K562 (cell line): ENCODE data around the gene AP1AR. TPM values are rescaled to one million over a fixed set of nuclear protein-coding genes. Genes with fewer than 3 reads are reported as not detected.

Experiments
- ATAC-seq: fragments of 200-7000 bp; cut with Tn5 transposase; 3 replicates; pipeline ENCODE4 v1.9.1; 2020; ENCODE audit warnings: moderate library complexity
- BruUV-seq: library from RNA; stranded (reverse); fragments of 400-500 nt; replicated peaks from 2 replicates; lab custom pipeline; 2021; lab: Mats Ljungman, UMichigan
- CTCF ChIA-PET: fragments of 300-600 bp; formaldehyde crosslinking; extraction: SDS; loops from one replicate; lab custom pipeline; 2021; ENCODE audit warnings: low intra/inter-chr PET ratio; lab: Yijun Ruan, JAX
- POLR2A ChIA-PET: fragments of 300-600, 350-650 bp; sonication (Branson Sonifier 250); formaldehyde crosslinking; extraction: SDS; loops from one replicate; lab custom pipeline; 2021; ENCODE audit warnings: antibody characterized with exemption, inconsistent platforms; lab: Yijun Ruan, JAX
- DNase-seq, 4 experiments: peaks; one replicate each; pipeline versions ENCODE4 v3.0.0 to v3.0.0-alpha.2; 2011 to 2018; ENCODE audit warnings: low spot score in 3 of 4, mixed read lengths in 3 of 4; ENCODE audit errors: extremely low read depth in 1 of 4
- FAIRE-seq: peaks from 2 replicates; lab custom pipeline; 2011; peaks lifted over from hg19 to GRCh38; lab: Jason Lieb, UNC
- H2AFZ ChIP-seq: 2 replicates; pipeline ENCODE4 v1.6.0; 2011; ENCODE audit warnings: low read depth, low read length, control low read depth, inconsistent platforms
- H3K27ac ChIP-seq: fragments of 200-600 bp; 3 replicates; pipeline ENCODE4 v1.8.0; 2011; ENCODE audit warnings: low read depth, mild to moderate bottlenecking, control low read depth, inconsistent platforms, low read length, moderate library complexity, mixed read lengths; ENCODE audit errors: extremely low read depth
- H3K27me3 ChIP-seq, 2 experiments: fragments of 300-600 bp in 1 of 2; 2 replicates in 1 of 2; 3 replicates in 1 of 2; pipeline versions ENCODE4 v1.6.0 to v1.8.0; 2011; ENCODE audit warnings: inconsistent platforms in 2 of 2, low read length in 2 of 2, mild to moderate bottlenecking in 1 of 2, mixed read lengths in 1 of 2, moderate library complexity in 1 of 2; ENCODE audit not compliant: control insufficient read depth in 2 of 2, insufficient read depth in 2 of 2
- H3K36me3 ChIP-seq: fragments of 300-600 bp; 3 replicates; pipeline ENCODE4 v1.8.0; 2011; ENCODE audit warnings: mild to moderate bottlenecking, low read length, inconsistent platforms; ENCODE audit not compliant: control insufficient read depth, insufficient read depth
- H3K4me1 ChIP-seq, 2 experiments: fragments of 200-600 bp in 1 of 2; replicated peaks in 1 of 2; 2 replicates in 1 of 2; 3 replicates in 1 of 2; pipeline versions ENCODE4 v1.5.1 to v1.8.0; 2011; ENCODE audit warnings: inconsistent platforms in 2 of 2, low read length in 2 of 2, mild to moderate bottlenecking in 1 of 2, mixed read lengths in 1 of 2, moderate library complexity in 1 of 2; ENCODE audit not compliant: control insufficient read depth in 2 of 2, insufficient read depth in 2 of 2
- H3K4me2 ChIP-seq: 2 replicates; pipeline ENCODE4 v1.6.1; 2011; ENCODE audit warnings: low read length, control low read depth, inconsistent platforms, mixed read lengths; ENCODE audit not compliant: insufficient read depth
- H3K4me3 ChIP-seq: fragments of 200-600 bp; sonication (generic), shearing (Covaris generic); 2 replicates; pipeline ENCODE4 v1.5.1; 2016; ENCODE audit warnings: control low read depth, inconsistent platforms
- H3K79me2 ChIP-seq: fragments of 200-600 bp; 3 replicates; pipeline ENCODE4 v1.8.0; 2011; ENCODE audit warnings: low read length, inconsistent platforms; ENCODE audit not compliant: control insufficient read depth, insufficient read depth
- H3K9ac ChIP-seq, 2 experiments: 2 replicates each; pipeline versions ENCODE4 v1.6.0 to v1.6.1; 2011; ENCODE audit warnings: low read depth in 2 of 2, low read length in 2 of 2, control low read depth in 1 of 2, inconsistent platforms in 1 of 2, mild to moderate bottlenecking in 1 of 2, mixed read lengths in 1 of 2; ENCODE audit not compliant: insufficient read depth in 1 of 2
- H3K9me1 ChIP-seq: one replicate; pipeline ENCODE4 v1.6.0; 2011; ENCODE audit warnings: inconsistent platforms, mild to moderate bottlenecking, low read length, moderate library complexity; ENCODE audit not compliant: control insufficient read depth, insufficient read depth
- H3K9me3 ChIP-seq: replicated peaks from 2 replicates; pipeline ENCODE4 v1.5.1; 2011; ENCODE audit warnings: low read depth, low read length, inconsistent platforms; ENCODE audit not compliant: control insufficient read depth, insufficient read depth
- H4K20me1 ChIP-seq: replicated peaks from 2 replicates; pipeline ENCODE4 v1.6.1; 2011; ENCODE audit warnings: low read length, inconsistent platforms, mixed read lengths; ENCODE audit not compliant: control insufficient read depth, insufficient read depth
- ASH1L ChIP-seq: fragments of 450-650 bp; IDR thresholded peaks from 2 replicates; pipeline ENCODE4 v1.6.1; 2018; ENCODE audit warnings: borderline replicate concordance, mild to moderate bottlenecking, low read depth; ENCODE audit not compliant: partially characterized antibody
- ESRRB ChIP-seq: fragments of 250-450 bp; sonication (Bioruptor Pico); IDR thresholded peaks from 2 replicates; pipeline ENCODE4 v1.5.0; 2020; ENCODE audit warnings: mild to moderate bottlenecking, moderate library complexity, borderline replicate concordance
- HDAC8 ChIP-seq: fragments of 450-650 bp; IDR thresholded peaks from 2 replicates; pipeline ENCODE4 v1.6.1; 2016; ENCODE audit warnings: mild to moderate bottlenecking, missing genetic modification characterization, moderate library complexity, missing compliant biosample characterization
- MECOM ChIP-seq: fragments of 250-450 bp; sonication (Bioruptor Pico); IDR thresholded peaks from 2 replicates; pipeline ENCODE4 v1.8.0; 2022; ENCODE audit warnings: inconsistent platforms
- MEF2D ChIP-seq: conservative IDR thresholded peaks from 2 replicates; pipeline ENCODE4 v1.6.1; 2016; ENCODE audit warnings: low read depth, missing genetic modification characterization, missing compliant biosample characterization
- NONO ChIP-seq, 2 experiments: fragments of 200-400 bp in 1 of 2; fragments of 450-650 bp in 1 of 2; formaldehyde crosslinking in 1 of 2; IDR thresholded peaks; 2 replicates each; pipeline ENCODE4 v1.6.1; 2017; ENCODE audit warnings: low read depth in 2 of 2, mild to moderate bottlenecking in 2 of 2, moderate library complexity in 2 of 2, low read length in 1 of 2
- PTRF ChIP-seq: fragments of 450-650 bp; IDR thresholded peaks from 2 replicates; pipeline ENCODE4 v1.6.1; 2016; ENCODE audit warnings: mild to moderate bottlenecking, missing genetic modification characterization, missing compliant biosample characterization
- ZKSCAN3 ChIP-seq: fragments of 250-450 bp; sonication (Bioruptor Pico); IDR thresholded peaks from 2 replicates; pipeline ENCODE4 v1.4.0; 2020
- ZNF3 ChIP-seq: fragments of 250-450 bp; sonication (Bioruptor Pico); IDR thresholded peaks from 2 replicates; pipeline ENCODE4 v1.5.0; 2021; ENCODE audit warnings: mild to moderate bottlenecking, moderate library complexity
- WGBS: fragments of 100-300 bp; shearing (Covaris generic); methylation state at CpG from one replicate; pipeline ENCODE4 v1.1.6; 2016; ENCODE audit warnings: low coverage, mixed read lengths; ENCODE audit not compliant: insufficient coverage; ENCODE audit errors: missing lambda C conversion rate; 5-methylcytosine and 5-hydroxymethylcytosine counted together
- in situ Hi-C: fragments of 300-500 bp; cut with MboI; formaldehyde crosslinking; loops from 4 replicates; pipeline ENCODE4 v1.15.0; 2018; ENCODE audit warnings: inconsistent platforms, mixed read lengths
- intact Hi-C: fragments of 100-400 bp; cut with micrococcal nuclease; formaldehyde crosslinking; loops from 2 replicates; pipeline ENCODE4 v1.14.2; 2022
- polyA plus RNA-seq, 8 experiments: library from polyadenylated mRNA; depleted of rRNA in 4 of 8; stranded (reverse) in 5 of 8; unstranded in 3 of 8; fragments of >200 nt; fragmentation: Nextera tagmentation in 2 of 8; fragmentation: Illumina TruSeq in 1 of 8; extraction: Ambion mirVana in 2 of 8; extraction: Trizol in 1 of 8; gene quantifications; 2 replicates each; pipeline versions ENCODE4 v1.2.1 to v1.2.3, GENCODE V29; 2011 to 2014; ENCODE audit warnings: inconsistent platforms in 1 of 8, missing spikeins in 1 of 8
- total RNA-seq, 7 experiments: library from RNA; depleted of rRNA in 6 of 7; stranded (reverse); fragments of >200 nt in 6 of 7; fragmentation: Illumina TruSeq in 2 of 7; extraction: Trizol in 2 of 7; gene quantifications; 2 replicates each; pipeline versions ENCODE4 v1.2.1 to v1.2.3, GENCODE V29; 2011 to 2021; ENCODE audit warnings: low replicate concordance in 1 of 7
- TF ChIP-seq, protein P1 (sequence below): fragments of 250-450 bp; sonication (Bioruptor Pico); IDR thresholded peaks from 2 replicates; pipeline ENCODE4 v1.5.0; 2021; ENCODE audit warnings: mild to moderate bottlenecking, borderline replicate concordance
- TF ChIP-seq, protein P2 (sequence below): fragments of 250-450 bp; sonication (Bioruptor Pico); IDR thresholded peaks from 2 replicates; pipeline ENCODE4 v1.5.0; 2020; ENCODE audit warnings: mild to moderate bottlenecking
- TF ChIP-seq, protein P3 (sequence below): fragments of 450-650 bp; IDR thresholded peaks from 2 replicates; pipeline ENCODE4 v1.6.1; 2017; ENCODE audit warnings: antibody characterized with exemption, mild to moderate bottlenecking

The AP1AR gene
- total and polyA plus RNA-seq, 9 of the 15 experiments (the other 6 are each of a cell fraction or from before 2014, with no cell fraction given) = 2.6 to 20.7 (median 12.2) TPM

DNA sequence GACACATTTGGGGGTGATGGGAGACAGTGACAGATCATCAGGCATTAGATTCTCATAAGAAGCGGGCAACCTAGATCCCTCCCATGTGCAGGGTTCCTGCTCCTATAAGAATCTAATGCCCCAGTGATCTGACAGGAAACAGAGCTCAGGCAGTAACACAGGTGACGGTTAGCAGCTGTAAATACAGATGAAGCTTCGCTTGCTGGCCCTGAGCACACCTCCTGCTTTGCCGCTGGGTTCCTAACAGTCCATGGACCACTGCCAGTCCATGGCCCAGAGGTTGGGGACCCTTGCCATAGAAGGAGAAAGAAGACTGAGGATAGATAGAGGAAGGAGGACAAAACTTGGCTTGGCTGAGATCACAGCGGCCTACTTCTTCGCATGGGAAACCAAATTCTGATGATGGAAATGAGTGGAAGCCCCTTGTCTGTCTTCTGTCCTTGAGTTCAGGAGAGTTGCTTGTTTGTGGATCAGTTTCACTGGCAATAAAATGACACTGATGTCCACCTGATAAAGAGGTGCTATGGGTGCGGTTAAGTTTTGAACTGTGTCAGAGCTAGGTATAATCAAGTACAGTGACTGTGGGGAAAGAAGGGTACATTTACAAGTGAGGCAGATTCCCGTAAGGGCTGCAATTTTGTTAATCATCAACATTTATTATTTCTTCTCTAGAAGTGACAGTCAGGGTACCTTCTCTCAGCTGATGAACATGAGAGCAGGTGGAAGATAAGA, 55.8 kb downstream of the AP1AR start (continued):
- TF ChIP-seq MEF2D (tag) = no peak

DNA sequence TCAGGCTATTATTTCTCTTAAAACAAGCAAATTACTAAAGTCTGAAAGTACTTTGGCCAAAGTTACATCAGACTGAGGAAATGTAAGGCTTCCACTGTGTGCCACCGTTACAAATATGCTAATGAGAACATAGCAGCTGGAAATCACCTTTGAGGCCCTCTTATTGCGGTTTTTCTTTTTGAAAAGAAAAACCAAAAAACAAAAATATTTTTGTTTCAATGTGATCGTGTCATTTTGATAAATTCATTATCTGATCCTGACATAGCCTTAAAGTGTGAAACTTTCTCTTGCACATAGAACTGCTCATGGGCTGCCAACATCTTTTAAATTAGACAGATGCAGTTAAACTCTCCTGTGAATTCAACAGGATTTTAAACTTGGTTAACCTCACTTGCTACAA, 56.9 kb downstream of the AP1AR start:
- 0 out of 2 replicates have a peak overlapping the region, but pooled peaks have one; percentile 18 for H2AFZ ChIP-seq
- H3K36me3 ChIP-seq = no peaks in the 10 kb centered on the region
- H3K27ac ChIP-seq = no peak overlapping the region
- H3K9me1 ChIP-seq = no peaks in the 10 kb centered on the region
- in situ Hi-C loops (no loop called here), intact Hi-C loops (no loop called here)
- BruUV-seq = no TSS peak
- H3K9me3 ChIP-seq = no peaks in the 10 kb centered on the region
- DNase-seq = no peak
- ChIA-PET POLR2A (no interaction called here), CTCF (no interaction called here)
- peak; percentile 67 for FAIRE-seq
- WGBS = 54% methylated on average over 3 of the region's 3 CpGs
- H3K4me1 ChIP-seq = peaks cover 11 to 13% of the 10 kb centered on the region in 2 experiments; a peak in 4 of 5 replicates
- no peak overlapping the region for H3K4me3 ChIP-seq
- no peaks in the 10 kb centered on the region for H3K27me3 ChIP-seq
- ATAC-seq = no peak
- no peak overlapping the region for H3K4me2 ChIP-seq
- H3K79me2 ChIP-seq = peaks cover 12% of the 10 kb centered on the region; the same call in 2 of the 3 replicates
- H4K20me1 ChIP-seq = no peaks in the 10 kb centered on the region
- H3K9ac ChIP-seq = no peak overlapping the region
- no peak for TF ChIP-seq ASH1L
- TF ChIP-seq, protein P1, sequence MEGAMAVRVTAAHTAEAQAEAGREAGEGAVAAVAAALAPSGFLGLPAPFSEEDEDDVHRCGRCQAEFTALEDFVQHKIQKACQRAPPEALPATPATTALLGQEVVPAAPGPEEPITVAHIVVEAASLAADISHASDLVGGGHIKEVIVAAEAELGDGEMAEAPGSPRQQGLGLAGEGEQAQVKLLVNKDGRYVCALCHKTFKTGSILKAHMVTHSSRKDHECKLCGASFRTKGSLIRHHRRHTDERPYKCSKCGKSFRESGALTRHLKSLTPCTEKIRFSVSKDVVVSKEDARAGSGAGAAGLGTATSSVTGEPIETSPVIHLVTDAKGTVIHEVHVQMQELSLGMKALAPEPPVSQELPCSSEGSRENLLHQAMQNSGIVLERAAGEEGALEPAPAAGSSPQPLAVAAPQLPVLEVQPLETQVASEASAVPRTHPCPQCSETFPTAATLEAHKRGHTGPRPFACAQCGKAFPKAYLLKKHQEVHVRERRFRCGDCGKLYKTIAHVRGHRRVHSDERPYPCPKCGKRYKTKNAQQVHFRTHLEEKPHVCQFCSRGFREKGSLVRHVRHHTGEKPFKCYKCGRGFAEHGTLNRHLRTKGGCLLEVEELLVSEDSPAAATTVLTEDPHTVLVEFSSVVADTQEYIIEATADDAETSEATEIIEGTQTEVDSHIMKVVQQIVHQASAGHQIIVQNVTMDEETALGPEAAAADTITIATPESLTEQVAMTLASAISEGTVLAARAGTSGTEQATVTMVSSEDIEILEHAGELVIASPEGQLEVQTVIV (CRISPR knock-in tag) = no peak
- no peak for TF ChIP-seq ESRRB
- TF ChIP-seq ZNF3 (CRISPR knock-in tag) = no peak
- TF ChIP-seq, protein P2, sequence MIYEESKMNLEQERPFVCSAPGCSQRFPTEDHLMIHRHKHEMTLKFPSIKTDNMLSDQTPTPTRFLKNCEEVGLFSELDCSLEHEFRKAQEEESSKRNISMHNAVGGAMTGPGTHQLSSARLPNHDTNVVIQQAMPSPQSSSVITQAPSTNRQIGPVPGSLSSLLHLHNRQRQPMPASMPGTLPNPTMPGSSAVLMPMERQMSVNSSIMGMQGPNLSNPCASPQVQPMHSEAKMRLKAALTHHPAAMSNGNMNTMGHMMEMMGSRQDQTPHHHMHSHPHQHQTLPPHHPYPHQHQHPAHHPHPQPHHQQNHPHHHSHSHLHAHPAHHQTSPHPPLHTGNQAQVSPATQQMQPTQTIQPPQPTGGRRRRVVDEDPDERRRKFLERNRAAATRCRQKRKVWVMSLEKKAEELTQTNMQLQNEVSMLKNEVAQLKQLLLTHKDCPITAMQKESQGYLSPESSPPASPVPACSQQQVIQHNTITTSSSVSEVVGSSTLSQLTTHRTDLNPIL (CRISPR knock-in tag) = no peak
- no peak for TF ChIP-seq NONO (IDR thresholded peaks at IDR 0.05; ENCODE audit: low read depth in 2 of 2, low read length in 1 of 2)
- no peak for TF ChIP-seq HDAC8
- no peak for TF ChIP-seq PTRF (tag)
- no peak for TF ChIP-seq MECOM (CRISPR knock-in tag)
- TF ChIP-seq, protein P3, sequence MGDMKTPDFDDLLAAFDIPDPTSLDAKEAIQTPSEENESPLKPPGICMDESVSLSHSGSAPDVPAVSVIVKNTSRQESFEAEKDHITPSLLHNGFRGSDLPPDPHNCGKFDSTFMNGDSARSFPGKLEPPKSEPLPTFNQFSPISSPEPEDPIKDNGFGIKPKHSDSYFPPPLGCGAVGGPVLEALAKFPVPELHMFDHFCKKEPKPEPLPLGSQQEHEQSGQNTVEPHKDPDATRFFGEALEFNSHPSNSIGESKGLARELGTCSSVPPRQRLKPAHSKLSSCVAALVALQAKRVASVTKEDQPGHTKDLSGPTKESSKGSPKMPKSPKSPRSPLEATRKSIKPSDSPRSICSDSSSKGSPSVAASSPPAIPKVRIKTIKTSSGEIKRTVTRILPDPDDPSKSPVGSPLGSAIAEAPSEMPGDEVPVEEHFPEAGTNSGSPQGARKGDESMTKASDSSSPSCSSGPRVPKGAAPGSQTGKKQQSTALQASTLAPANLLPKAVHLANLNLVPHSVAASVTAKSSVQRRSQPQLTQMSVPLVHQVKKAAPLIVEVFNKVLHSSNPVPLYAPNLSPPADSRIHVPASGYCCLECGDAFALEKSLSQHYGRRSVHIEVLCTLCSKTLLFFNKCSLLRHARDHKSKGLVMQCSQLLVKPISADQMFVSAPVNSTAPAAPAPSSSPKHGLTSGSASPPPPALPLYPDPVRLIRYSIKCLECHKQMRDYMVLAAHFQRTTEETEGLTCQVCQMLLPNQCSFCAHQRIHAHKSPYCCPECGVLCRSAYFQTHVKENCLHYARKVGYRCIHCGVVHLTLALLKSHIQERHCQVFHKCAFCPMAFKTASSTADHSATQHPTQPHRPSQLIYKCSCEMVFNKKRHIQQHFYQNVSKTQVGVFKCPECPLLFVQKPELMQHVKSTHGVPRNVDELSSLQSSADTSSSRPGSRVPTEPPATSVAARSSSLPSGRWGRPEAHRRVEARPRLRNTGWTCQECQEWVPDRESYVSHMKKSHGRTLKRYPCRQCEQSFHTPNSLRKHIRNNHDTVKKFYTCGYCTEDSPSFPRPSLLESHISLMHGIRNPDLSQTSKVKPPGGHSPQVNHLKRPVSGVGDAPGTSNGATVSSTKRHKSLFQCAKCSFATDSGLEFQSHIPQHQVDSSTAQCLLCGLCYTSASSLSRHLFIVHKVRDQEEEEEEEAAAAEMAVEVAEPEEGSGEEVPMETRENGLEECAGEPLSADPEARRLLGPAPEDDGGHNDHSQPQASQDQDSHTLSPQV = no peak
- TF ChIP-seq ZKSCAN3 (CRISPR knock-in tag) = no peak
